ENCODE results near the gene GRID1. TPM values are rescaled to one million over a fixed set of nuclear protein-coding genes. Genes with fewer than 3 reads are reported as not detected.

The GRID1 gene
- total RNA-seq, 1 experiment from 2014 or later, result 5.6 TPM

DNA sequence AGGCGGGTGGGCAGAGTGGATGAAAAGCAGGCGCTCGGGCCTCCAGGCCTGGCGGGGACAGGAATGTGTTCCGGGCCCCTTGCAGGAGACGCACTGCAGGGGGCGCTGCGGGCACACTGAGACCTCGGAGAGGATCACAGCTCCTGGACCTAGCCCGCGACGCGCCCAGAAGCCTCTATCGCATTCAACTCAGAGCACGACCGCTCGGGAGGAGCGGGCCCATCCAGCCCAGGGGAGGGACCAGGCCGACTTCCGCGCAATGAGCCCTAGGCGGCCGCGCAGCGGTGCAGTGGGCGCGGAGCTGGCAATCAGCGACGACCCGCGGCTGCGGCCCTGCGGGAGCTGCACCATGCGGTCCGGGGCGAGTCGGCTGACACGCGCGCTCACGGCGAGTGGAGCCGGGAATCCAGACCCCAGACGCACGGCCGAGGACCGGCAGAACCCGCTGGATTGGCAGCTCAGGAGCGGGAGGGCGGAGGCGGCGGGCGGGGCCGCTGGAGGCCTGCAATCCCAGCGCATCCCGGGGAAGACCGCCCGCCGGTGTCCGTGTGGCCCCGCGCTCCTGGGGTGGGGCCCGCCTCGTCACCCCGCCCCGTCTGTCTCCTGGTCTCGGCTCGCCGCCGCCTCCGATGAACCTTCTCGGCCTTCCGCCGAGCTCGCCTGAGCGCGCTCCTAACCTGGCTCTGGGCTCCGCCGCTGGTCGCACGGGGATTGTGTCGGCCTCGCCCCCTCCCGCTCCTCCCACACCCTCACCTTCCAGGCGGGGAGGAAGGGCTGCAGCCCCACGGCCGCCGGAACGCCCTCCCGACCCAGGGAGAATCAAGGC is 33.5 kb upstream of the GRID1 start (continued):
- peak; percentile 90 to 91 (median 91) for TF ChIP-seq CTCF (IDR thresholded peaks at IDR 0.05 in 2 of 3, conservative IDR thresholded peaks at IDR 0.05 in 1 of 3; ENCODE audit: borderline replicate concordance in 1 of 3, insufficient read depth in 1 of 3, low read depth in 2 of 3, low read length in 2 of 3)

DNA sequence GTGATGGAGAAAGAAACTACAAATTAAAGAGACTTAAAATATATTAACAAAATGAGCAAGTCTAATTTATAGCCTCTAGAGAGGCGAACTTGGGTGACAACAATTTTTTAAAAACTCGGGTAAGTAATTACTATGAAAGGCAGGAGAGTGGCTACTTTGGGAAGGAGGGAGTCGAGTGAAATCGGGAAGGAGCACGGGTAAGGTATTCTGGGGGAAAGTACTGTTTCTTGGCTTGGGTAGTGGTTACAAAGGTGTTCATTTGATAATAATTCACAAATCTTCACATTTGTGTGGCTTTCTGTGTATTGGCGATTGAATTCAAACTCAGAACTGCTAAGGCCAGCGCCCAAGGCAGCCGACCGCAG is 32.9 kb upstream of the GRID1 start:
- Histone ChIP-seq H2AFZ (ENCODE audit: low read depth, low read length, poor library complexity, severe bottlenecking) (peak overlapping the region; percentile 76), H4K20me1 (ENCODE audit: insufficient read depth) (no peaks in the 10 kb centered on the region), H3K4me2 (ENCODE audit: low read length) (peak overlapping the region; percentile 99), H3K36me3 (ENCODE audit: control insufficient read depth in 1 of 2, insufficient read depth in 2 of 2, low read length in 2 of 2) (no peaks in the 10 kb centered on the region), H3K9me2 (ENCODE audit: insufficient read depth) (no peaks in the 10 kb centered on the region), H3K4me3 (replicated peaks in 1 of 2; ENCODE audit: low read depth in 1 of 2, low read length in 2 of 2) (peak overlapping the region; percentile 64 to 73; a peak in 3 of 4 replicates), H3K79me2 (ENCODE audit: insufficient read depth, low read length) (no peaks in the 10 kb centered on the region), H3K9ac (ENCODE audit: low read length) (peak overlapping the region; percentile 63; the same call in 1 of the 2 replicates), H3K27ac (ENCODE audit: low read depth, low read length) (peak overlapping the region; percentile 85), H3K27me3 (ENCODE audit: insufficient read depth, low read length) (no peaks in the 10 kb centered on the region), H3K9me3 (ENCODE audit: control insufficient read depth in 1 of 2, insufficient read depth in 1 of 2, low read depth in 1 of 2, low read length in 2 of 2) (no peaks in the 10 kb centered on the region), H3K4me1 (ENCODE audit: control insufficient read depth in 1 of 2, insufficient read depth in 2 of 2, low read length in 2 of 2) (peaks cover 15 to 31% of the 10 kb centered on the region in 2 experiments)
- ChIA-PET CTCF (interaction anchor here (0.9 to 2.4 kb wide), 11 partner anchors 9 to 285 kb away, joined by 3 to 46 read pairs (median 4); no protein-coding TSS in a partner anchor), RAD21 (ENCODE audit: low non-redundant PET in 1 of 2, low total read pairs in 2 of 2, uncharacterized antibody in 2 of 2, unreplicated experiment in 2 of 2) (interaction anchor here (1.1 to 2.4 kb wide), 3 partner anchors 122 to 186 kb away, joined by 4 to 16 read pairs (median 10); partner anchors contain the start of gene WAPL (in 1 of the 2)), POLR2A (no interaction called here)
- ATAC-seq, result no peak
- no peak for DNase-seq (ENCODE audit: low read depth, low spot score)
- BruUV-seq (replicated peaks), result no TSS peak
- intact Hi-C loops (cut with micrococcal nuclease), result loop anchor here (5.0 kb wide), 1 partner anchor 283 kb away; no protein-coding TSS in a partner anchor
- no peak for TF ChIP-seq EGR1 (IDR thresholded peaks at IDR 0.05; ENCODE audit: low read depth)
- TF ChIP-seq ATF3 (IDR thresholded peaks at IDR 0.05), result no peak
- no peak for TF ChIP-seq CBX3 (IDR thresholded peaks at IDR 0.05; ENCODE audit: low read depth)
- no peak for TF ChIP-seq POLR2A (IDR thresholded peaks at IDR 0.05; ENCODE audit: borderline replicate concordance, extremely low read depth, insufficient read depth, insufficient read length)
- TF ChIP-seq ZFX (IDR thresholded peaks at IDR 0.05), result no peak
- no peak for TF ChIP-seq JUND (IDR thresholded peaks at IDR 0.05)
- no peak for TF ChIP-seq SIN3A (IDR thresholded peaks at IDR 0.05; ENCODE audit: low read depth)
- no peak for TF ChIP-seq YY1 (IDR thresholded peaks at IDR 0.05; ENCODE audit: extremely low read depth, insufficient replicate concordance, low read depth, low read length)
- TF ChIP-seq FOSL1 (IDR thresholded peaks at IDR 0.05; ENCODE audit: low read depth), result no peak
- TF ChIP-seq, protein P1, sequence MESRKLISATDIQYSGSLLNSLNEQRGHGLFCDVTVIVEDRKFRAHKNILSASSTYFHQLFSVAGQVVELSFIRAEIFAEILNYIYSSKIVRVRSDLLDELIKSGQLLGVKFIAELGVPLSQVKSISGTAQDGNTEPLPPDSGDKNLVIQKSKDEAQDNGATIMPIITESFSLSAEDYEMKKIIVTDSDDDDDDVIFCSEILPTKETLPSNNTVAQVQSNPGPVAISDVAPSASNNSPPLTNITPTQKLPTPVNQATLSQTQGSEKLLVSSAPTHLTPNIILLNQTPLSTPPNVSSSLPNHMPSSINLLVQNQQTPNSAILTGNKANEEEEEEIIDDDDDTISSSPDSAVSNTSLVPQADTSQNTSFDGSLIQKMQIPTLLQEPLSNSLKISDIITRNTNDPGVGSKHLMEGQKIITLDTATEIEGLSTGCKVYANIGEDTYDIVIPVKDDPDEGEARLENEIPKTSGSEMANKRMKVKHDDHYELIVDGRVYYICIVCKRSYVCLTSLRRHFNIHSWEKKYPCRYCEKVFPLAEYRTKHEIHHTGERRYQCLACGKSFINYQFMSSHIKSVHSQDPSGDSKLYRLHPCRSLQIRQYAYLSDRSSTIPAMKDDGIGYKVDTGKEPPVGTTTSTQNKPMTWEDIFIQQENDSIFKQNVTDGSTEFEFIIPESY (IDR thresholded peaks at IDR 0.05; ENCODE audit: extremely low read depth, insufficient replicate concordance, low read length), result no peak
- no peak for TF ChIP-seq CTCF (IDR thresholded peaks at IDR 0.05 in 2 of 3, conservative IDR thresholded peaks at IDR 0.05 in 1 of 3; ENCODE audit: borderline replicate concordance in 1 of 3, insufficient read depth in 1 of 3, low read depth in 2 of 3, low read length in 2 of 3)
- TF ChIP-seq ELF1 (IDR thresholded peaks at IDR 0.05; ENCODE audit: borderline replicate concordance, low read depth), result no peak
- TF ChIP-seq ZNF274 (IDR thresholded peaks at IDR 0.05; ENCODE audit: low read depth, low read length), result no peak
- no peak for TF ChIP-seq SP1 (IDR thresholded peaks at IDR 0.05; ENCODE audit: low read depth)
- TF ChIP-seq TCF7L2 (IDR thresholded peaks at IDR 0.05; ENCODE audit: borderline replicate concordance, extremely low read depth, insufficient read depth, insufficient read length), result no peak
- TF ChIP-seq EZH2 (IDR thresholded peaks at IDR 0.05), result no peak
- TF ChIP-seq POLR2AphosphoS5 (IDR thresholded peaks at IDR 0.05; ENCODE audit: low read depth, low read length), result no peak

Measured in HCT116 (cell line).